Tibial nerve (tissue), 4 donors: ENCODE results near the gene ITM2A. TPM values are rescaled to one million over a fixed set of nuclear protein-coding genes. Genes with fewer than 3 reads are reported as not detected.
A peak's percentile ranks its signal among the peaks of the same experiment; 100 is the strongest.

Experiments used
- DNase-seq, 2 donors: peaks; one replicate each; pipeline ENCODE4 v3.0.0-alpha.2; 2019; ENCODE audit warnings: low spot score in 2 of 2
- H3K27ac ChIP-seq, 4 donors: fragments of 200-600 bp; sonication (generic) in 3 of 4; one replicate each; pipeline ENCODE4 v1.5.1; 2017 to 2019; ENCODE audit warnings: mild to moderate bottlenecking in 1 of 4
- H3K27me3 ChIP-seq, 2 donors: fragments of 200-600 bp; sonication (generic) in 1 of 2; one replicate each; pipeline versions ENCODE4 v1.5.1 to v1.6.0; 2017 to 2019
- H3K36me3 ChIP-seq, 3 donors: fragments of 200-600 bp; sonication (generic); one replicate each; pipeline ENCODE4 v1.5.1; 2018 to 2019
- H3K4me1 ChIP-seq, 4 donors: fragments of 200-600 bp; sonication (generic) in 3 of 4; one replicate each; pipeline ENCODE4 v1.5.1; 2017 to 2019
- H3K4me3 ChIP-seq, 4 donors: fragments of 200-600 bp; sonication (generic) in 3 of 4; one replicate each; pipeline ENCODE4 v1.5.1; 2017 to 2019; ENCODE audit warnings: mild to moderate bottlenecking in 1 of 4, moderate library complexity in 1 of 4
- H3K9me3 ChIP-seq, 4 donors: fragments of 200-600 bp; sonication (generic) in 3 of 4; one replicate each; pipeline ENCODE4 v1.5.1; 2017 to 2019
- EP300 ChIP-seq, 2 donors: sonication (generic); formaldehyde crosslinking; IDR thresholded peaks; one replicate each; pipeline ENCODE4 v1.6.1; 2017; ENCODE audit warnings: antibody characterized with exemption in 2 of 2, mild to moderate bottlenecking in 1 of 2
- POLR2A ChIP-seq, 2 donors: fragments of 450-650 bp; IDR thresholded peaks; one replicate each; pipeline ENCODE4 v1.6.1; 2017; ENCODE audit warnings: antibody characterized with exemption in 2 of 2, mild to moderate bottlenecking in 2 of 2, moderate library complexity in 2 of 2
- WGBS, 2 donors: methylation state at CpG; one replicate each; pipeline ENCODE4 v1.1.5; 2018; 5-methylcytosine and 5-hydroxymethylcytosine counted together
- total RNA-seq, 4 donors: library from RNA; depleted of rRNA; stranded (reverse); fragments of >200 nt; gene quantifications; one replicate each; pipeline ENCODE4 v1.1.0, GENCODE V29; 2016
- TF ChIP-seq, protein P1 (sequence below), 5 experiments: fragments of 200-600 bp in 3 of 5; fragments of 450-650 bp in 2 of 5; sonication (generic) in 3 of 5; IDR thresholded peaks; one replicate each; pipeline ENCODE4 v1.5.1; 2016 to 2019; ENCODE audit warnings: antibody characterized with exemption in 5 of 5, mild to moderate bottlenecking in 3 of 5, moderate library complexity in 2 of 5

ITM2A gene
- total RNA-seq, 4 donors from 2014 or later = 35.4 to 152 (median 65.7) TPM

DNA sequence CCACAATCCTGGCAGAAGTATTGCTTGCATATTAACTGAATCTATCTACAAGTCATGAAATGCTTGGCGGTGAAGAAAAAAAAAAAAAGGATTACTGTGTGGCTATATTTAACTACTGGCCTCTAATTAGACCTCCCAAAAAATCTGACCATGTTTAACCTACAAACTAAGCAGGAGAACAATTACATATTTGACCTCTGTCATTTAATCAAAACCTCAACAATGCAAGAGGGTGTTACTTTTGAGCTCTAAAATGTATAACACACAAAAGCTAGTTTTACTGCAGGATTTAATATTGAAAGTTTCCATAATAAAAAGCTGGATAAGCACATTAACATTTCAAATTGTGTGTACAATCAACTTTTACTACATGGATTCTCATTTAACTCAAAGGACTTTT is 1.5 kb downstream of the ITM2A start:
- TF ChIP-seq POLR2A (IDR thresholded peaks at IDR 0.05) (no peak), EP300 (IDR thresholded peaks at IDR 0.05) (no peak)
- TF ChIP-seq, protein P1, sequence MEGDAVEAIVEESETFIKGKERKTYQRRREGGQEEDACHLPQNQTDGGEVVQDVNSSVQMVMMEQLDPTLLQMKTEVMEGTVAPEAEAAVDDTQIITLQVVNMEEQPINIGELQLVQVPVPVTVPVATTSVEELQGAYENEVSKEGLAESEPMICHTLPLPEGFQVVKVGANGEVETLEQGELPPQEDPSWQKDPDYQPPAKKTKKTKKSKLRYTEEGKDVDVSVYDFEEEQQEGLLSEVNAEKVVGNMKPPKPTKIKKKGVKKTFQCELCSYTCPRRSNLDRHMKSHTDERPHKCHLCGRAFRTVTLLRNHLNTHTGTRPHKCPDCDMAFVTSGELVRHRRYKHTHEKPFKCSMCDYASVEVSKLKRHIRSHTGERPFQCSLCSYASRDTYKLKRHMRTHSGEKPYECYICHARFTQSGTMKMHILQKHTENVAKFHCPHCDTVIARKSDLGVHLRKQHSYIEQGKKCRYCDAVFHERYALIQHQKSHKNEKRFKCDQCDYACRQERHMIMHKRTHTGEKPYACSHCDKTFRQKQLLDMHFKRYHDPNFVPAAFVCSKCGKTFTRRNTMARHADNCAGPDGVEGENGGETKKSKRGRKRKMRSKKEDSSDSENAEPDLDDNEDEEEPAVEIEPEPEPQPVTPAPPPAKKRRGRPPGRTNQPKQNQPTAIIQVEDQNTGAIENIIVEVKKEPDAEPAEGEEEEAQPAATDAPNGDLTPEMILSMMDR (IDR thresholded peaks at IDR 0.05) = no peak
- Histone ChIP-seq H3K27ac (no peak overlapping the region), H3K9me3 (no peaks in the 10 kb centered on the region), H3K4me1 (no peaks in the 10 kb centered on the region), H3K27me3 (peaks cover 0 to 6% of the 10 kb centered on the region in 2 donors), H3K4me3 (peak overlapping the region in 1 of 4 donors; percentile 57), H3K36me3 (no peaks in the 10 kb centered on the region)
- WGBS, 2 donors = 29 to 35% methylated on average over 1 of the region's 1 CpG
- no peak for DNase-seq

GRCh38 chrX:79364306-79364705 is 2.8 kb downstream of the ITM2A start:
- 50 to 63% methylated on average over 5 of the region's 5 CpGs for WGBS, 2 donors
- TF ChIP-seq EP300 (IDR thresholded peaks at IDR 0.05) (no peak), POLR2A (IDR thresholded peaks at IDR 0.05) (no peak)
- TF ChIP-seq, protein P1 (IDR thresholded peaks at IDR 0.05) = no peak
- Histone ChIP-seq H3K4me1 (no peaks in the 10 kb centered on the region), H3K4me3 (no peak overlapping the region), H3K27ac (no peak overlapping the region), H3K9me3 (no peaks in the 10 kb centered on the region), H3K27me3 (peaks cover 0 to 6% of the 10 kb centered on the region in 2 donors), H3K36me3 (no peaks in the 10 kb centered on the region)
- DNase-seq = no peak

GRCh38 chrX:79361192-79361870 is 5.8 kb downstream of the ITM2A start:
- no peak for TF ChIP-seq EP300 (IDR thresholded peaks at IDR 0.05)
- TF ChIP-seq POLR2A (IDR thresholded peaks at IDR 0.05) = no peak
- TF ChIP-seq, protein P1 (IDR thresholded peaks at IDR 0.05) = no peak
- no peaks in the 10 kb centered on the region for H3K9me3 ChIP-seq
- WGBS, 2 donors = 67 to 84% methylated on average over 6 of the region's 6 CpGs
- no peaks in the 10 kb centered on the region for H3K36me3 ChIP-seq
- H3K27ac ChIP-seq = no peak overlapping the region
- no peak overlapping the region for H3K4me3 ChIP-seq
- no peak for DNase-seq
- no peaks in the 10 kb centered on the region for H3K27me3 ChIP-seq
- H3K4me1 ChIP-seq = no peaks in the 10 kb centered on the region

DNA sequence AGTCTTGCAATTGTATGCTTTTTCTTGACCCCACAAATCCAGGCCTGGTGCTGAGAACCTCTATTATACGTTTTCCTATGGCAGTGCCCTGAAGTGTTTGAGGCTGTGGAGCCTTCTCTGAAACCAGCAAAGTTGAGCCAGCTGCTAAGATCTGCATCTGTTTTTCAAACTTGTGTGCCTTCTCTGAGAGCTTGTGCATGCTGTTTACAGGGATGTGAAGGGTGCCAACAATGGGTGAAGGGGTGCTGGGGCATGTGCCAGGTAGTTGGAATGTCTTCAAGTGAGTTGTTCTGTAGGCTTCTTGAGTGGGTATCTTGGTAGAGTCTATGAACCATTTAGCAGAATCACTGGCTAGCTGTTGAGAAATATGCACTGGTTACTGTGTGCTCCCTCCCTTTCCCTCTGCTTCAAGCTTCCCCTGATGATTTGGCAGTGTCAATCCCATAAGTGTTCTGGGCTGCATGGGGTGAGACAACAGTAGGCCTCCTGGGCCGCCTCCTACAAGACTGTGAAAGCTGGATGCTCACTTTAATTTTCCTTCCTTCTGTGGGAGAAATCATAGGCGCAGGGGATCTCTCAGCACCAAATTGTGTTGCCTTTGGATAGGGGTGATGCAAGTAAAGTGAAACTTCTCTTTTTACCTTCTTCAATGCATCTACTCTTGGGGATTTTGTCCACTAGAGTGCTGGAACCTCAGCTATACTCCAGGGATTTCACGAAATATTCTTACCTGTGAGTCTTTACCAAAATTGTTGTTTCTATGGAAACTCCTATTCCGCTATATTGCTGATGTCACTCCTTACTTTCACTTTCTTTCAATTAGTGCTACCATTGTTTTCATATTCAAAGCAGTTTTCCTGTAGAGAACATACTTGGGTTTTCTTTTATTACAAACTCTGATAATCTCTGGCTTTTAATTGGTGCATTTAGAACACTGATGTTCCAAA is 30.0 kb downstream of the ITM2A start:
- no peaks in the 10 kb centered on the region for H3K9me3 ChIP-seq
- H3K27ac ChIP-seq = no peak overlapping the region
- 65 to 81% methylated on average over 4 to 5 of the region's 5 CpGs for WGBS, 2 donors
- no peak for DNase-seq
- H3K36me3 ChIP-seq = no peaks in the 10 kb centered on the region
- no peaks in the 10 kb centered on the region for H3K4me1 ChIP-seq
- H3K27me3 ChIP-seq = no peaks in the 10 kb centered on the region
- no peak for TF ChIP-seq EP300 (IDR thresholded peaks at IDR 0.05)
- TF ChIP-seq, protein P1 (IDR thresholded peaks at IDR 0.05) = no peak
- TF ChIP-seq POLR2A (IDR thresholded peaks at IDR 0.05) = no peak
- H3K4me3 ChIP-seq = no peak overlapping the region

DNA sequence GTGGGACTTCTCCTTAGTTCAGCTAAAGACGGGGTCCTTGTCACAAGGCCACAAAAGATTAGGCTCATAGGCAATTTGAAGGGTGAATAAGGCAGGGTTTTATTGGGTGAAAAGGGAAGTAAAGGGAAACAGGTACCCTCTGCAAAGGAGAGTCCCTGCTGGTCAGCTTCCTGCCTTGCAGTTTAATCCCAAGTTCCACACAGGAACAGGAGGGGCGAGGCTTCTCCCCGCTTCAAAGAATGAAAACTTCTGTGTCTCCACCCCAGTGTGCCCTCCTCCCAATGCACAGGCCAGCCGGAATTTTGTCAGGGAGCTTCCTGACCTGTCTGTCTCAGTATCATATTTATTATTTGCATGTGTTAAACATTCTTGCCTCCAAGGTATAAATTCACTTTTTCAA is 37.1 kb downstream of the ITM2A start:
- H3K9me3 ChIP-seq = no peaks in the 10 kb centered on the region
- H3K27me3 ChIP-seq = no peaks in the 10 kb centered on the region
- H3K4me1 ChIP-seq = no peaks in the 10 kb centered on the region
- no peak for DNase-seq
- H3K36me3 ChIP-seq = no peaks in the 10 kb centered on the region
- no peak overlapping the region for H3K27ac ChIP-seq
- TF ChIP-seq, protein P1 (IDR thresholded peaks at IDR 0.05) = no peak
- TF ChIP-seq POLR2A (IDR thresholded peaks at IDR 0.05) (no peak), EP300 (IDR thresholded peaks at IDR 0.05) (no peak)
- H3K4me3 ChIP-seq = no peak overlapping the region
- whole genome bisulfite sequencing, 2 donors = 31 to 56% methylated on average over 4 of the region's 4 CpGs
